H1 (cell line): ENCODE results near the gene GNB1. TPM values are rescaled to one million over a fixed set of nuclear protein-coding genes. Genes with fewer than 3 reads are reported as not detected.

ENCODE experiments used
- CTCF ChIA-PET: fragments of 300-600 bp; sonication (Branson Sonifier 250); formaldehyde crosslinking; loops from one replicate; lab custom pipeline; 2021; ENCODE audit not compliant: partially characterized antibody; lab: Charles Lee
- POLR2A ChIA-PET: fragments of 300-600 bp; sonication (Branson Sonifier 250); formaldehyde crosslinking; loops from one replicate; lab custom pipeline; 2021; ENCODE audit warnings: inconsistent platforms; ENCODE audit not compliant: partially characterized antibody; lab: Charles Lee
- DNase-seq, 2 experiments: peaks; one replicate each; pipeline versions ENCODE4 v3.0.0 to v3.0.0-alpha.2; 2010 to 2022; ENCODE audit warnings: low spot score in 2 of 2, low read depth in 1 of 2, mixed read lengths in 1 of 2
- FAIRE-seq: peaks from 2 replicates; lab custom pipeline; 2011; peaks lifted over from hg19 to GRCh38; lab: Jason Lieb, UNC
- H2AFZ ChIP-seq: 2 replicates; pipeline ENCODE4 v1.8.1; 2012; ENCODE audit warnings: low read length, inconsistent platforms
- H2AK5ac ChIP-seq: 2 replicates; pipeline ENCODE4 v1.6.1; 2013; ENCODE audit warnings: low read depth, low read length
- H2BK120ac ChIP-seq: replicated peaks from 2 replicates; pipeline ENCODE3; 2013; ENCODE audit warnings: low read depth, low read length, inconsistent platforms
- H2BK12ac ChIP-seq: 2 replicates; pipeline ENCODE4 v1.6.1; 2013; ENCODE audit warnings: low read depth, low read length
- H2BK15ac ChIP-seq: 2 replicates; pipeline ENCODE4 v1.6.1; 2013; ENCODE audit warnings: low read length
- H2BK20ac ChIP-seq: 2 replicates; pipeline ENCODE4 v1.6.1; 2013; ENCODE audit warnings: low read length
- H2BK5ac ChIP-seq: 2 replicates; pipeline ENCODE4 v1.6.1; 2013; ENCODE audit warnings: low read depth, low read length
- H3K14ac ChIP-seq: 2 replicates; pipeline ENCODE4 v1.6.1; 2013; ENCODE audit warnings: inconsistent platforms; ENCODE audit not compliant: insufficient read length
- H3K18ac ChIP-seq: 2 replicates; pipeline ENCODE4 v1.6.1; 2013; ENCODE audit warnings: low read length; ENCODE audit errors: extremely low read depth
- H3K23ac ChIP-seq: 2 replicates; pipeline ENCODE4 v1.6.1; 2013; ENCODE audit warnings: inconsistent platforms; ENCODE audit not compliant: insufficient read length
- H3K23me2 ChIP-seq: 2 replicates; pipeline ENCODE4 v1.6.1; 2013; ENCODE audit warnings: low read depth, low read length
- H3K27ac ChIP-seq: 2 replicates; pipeline ENCODE4 v1.6.1; 2011; ENCODE audit warnings: low read depth, low read length, inconsistent platforms
- H3K27me3 ChIP-seq, 4 experiments: replicated peaks in 1 of 4; 1 replicate in 1 of 4; 2 replicates in 3 of 4; pipeline versions ENCODE4 v1.6.1 to v1.8.1; 2011 to 2013; ENCODE audit warnings: low read length in 3 of 4, mild to moderate bottlenecking in 3 of 4, inconsistent platforms in 2 of 4, mixed read lengths in 2 of 4, moderate library complexity in 1 of 4; ENCODE audit not compliant: control insufficient read depth in 3 of 4, insufficient read depth in 3 of 4; ENCODE audit errors: extremely low read depth in 1 of 4
- H3K36me3 ChIP-seq, 4 experiments: 2 replicates each; pipeline versions ENCODE4 v1.6.1 to v1.8.1; 2011 to 2013; ENCODE audit warnings: mild to moderate bottlenecking in 4 of 4, low read length in 3 of 4, moderate library complexity in 2 of 4, control low read depth in 1 of 4, inconsistent platforms in 1 of 4; ENCODE audit not compliant: insufficient read depth in 4 of 4, control insufficient read depth in 2 of 4
- H3K4ac ChIP-seq: replicated peaks from 2 replicates; pipeline ENCODE3; 2013; ENCODE audit warnings: low read length, low read depth, mixed read lengths, inconsistent platforms; ENCODE audit not compliant: insufficient read length
- H3K4me1 ChIP-seq, 4 experiments: replicated peaks in 1 of 4; 1 replicate in 1 of 4; 2 replicates in 3 of 4; pipeline versions ENCODE4 v1.6.1 to v1.8.1; 2011 to 2013; ENCODE audit warnings: low read length in 3 of 4, inconsistent platforms in 2 of 4, mixed read lengths in 1 of 4; ENCODE audit not compliant: insufficient read depth in 4 of 4, control insufficient read depth in 3 of 4
- H3K4me2 ChIP-seq, 2 experiments: 2 replicates each; pipeline versions ENCODE4 v1.6.1 to v1.8.1; 2011 to 2013; ENCODE audit warnings: low read depth in 2 of 2, low read length in 2 of 2, control low read depth in 1 of 2, inconsistent platforms in 1 of 2, mild to moderate bottlenecking in 1 of 2; ENCODE audit not compliant: insufficient read depth in 1 of 2
- H3K4me3 ChIP-seq, 4 experiments: fragments of 200-600, 300-600 bp in 1 of 4; sonication (generic), shearing (Covaris generic), sonication (Bioruptor Twin) in 1 of 4; 2 replicates each; pipeline versions ENCODE4 v1.5.1 to v1.8.1; 2011 to 2016; ENCODE audit warnings: low read length in 4 of 4, low read depth in 3 of 4, control low read depth in 2 of 4, inconsistent platforms in 2 of 4, mild to moderate bottlenecking in 2 of 4, mixed read lengths in 1 of 4, moderate library complexity in 1 of 4; ENCODE audit not compliant: insufficient read depth in 2 of 4; ENCODE audit errors: extremely low read depth in 1 of 4
- H3K56ac ChIP-seq: replicated peaks from 2 replicates; pipeline ENCODE3; 2013; ENCODE audit warnings: low read depth, mild to moderate bottlenecking, mixed read lengths, low read length, inconsistent platforms; ENCODE audit not compliant: insufficient read length
- H3K79me1 ChIP-seq: 2 replicates; pipeline ENCODE4 v1.6.1; 2013; ENCODE audit warnings: low read depth, low read length, control low read depth
- H3K79me2 ChIP-seq, 2 experiments: 2 replicates each; pipeline versions ENCODE4 v1.6.1 to v1.8.1; 2012 to 2013; ENCODE audit warnings: low read length in 2 of 2, mild to moderate bottlenecking in 2 of 2, inconsistent platforms in 1 of 2; ENCODE audit not compliant: insufficient read depth in 2 of 2, control insufficient read depth in 1 of 2
- H3K9ac ChIP-seq, 4 experiments: replicated peaks in 1 of 4; 1 replicate in 1 of 4; 2 replicates in 3 of 4; pipeline versions ENCODE4 v1.6.1 to v1.8.1; 2011 to 2013; ENCODE audit warnings: low read depth in 3 of 4, low read length in 3 of 4, control low read depth in 2 of 4, mild to moderate bottlenecking in 2 of 4, moderate library complexity in 2 of 4, inconsistent platforms in 1 of 4; ENCODE audit errors: extremely low read depth in 1 of 4
- H3K9me3 ChIP-seq, 2 experiments: 2 replicates each; pipeline versions ENCODE4 v1.6.1 to v1.8.1; 2012 to 2013; ENCODE audit warnings: mild to moderate bottlenecking in 2 of 2, moderate library complexity in 2 of 2, control low read depth in 1 of 2, inconsistent platforms in 1 of 2, low read depth in 1 of 2, low read length in 1 of 2, mixed read lengths in 1 of 2; ENCODE audit not compliant: insufficient read depth in 2 of 2
- H4K20me1 ChIP-seq, 2 experiments: replicated peaks in 1 of 2; 2 replicates each; pipeline versions ENCODE3 to v1.8.1; 2011 to 2013; ENCODE audit warnings: inconsistent platforms in 2 of 2, low read length in 2 of 2, mild to moderate bottlenecking in 1 of 2; ENCODE audit not compliant: insufficient read depth in 2 of 2, control insufficient read depth in 1 of 2
- H4K5ac ChIP-seq: 2 replicates; pipeline ENCODE4 v1.6.1; 2013; ENCODE audit warnings: low read length, low read depth, mixed read lengths, inconsistent platforms; ENCODE audit not compliant: insufficient read length
- H4K8ac ChIP-seq: 2 replicates; pipeline ENCODE4 v1.8.0; 2013; ENCODE audit warnings: mild to moderate bottlenecking, moderate library complexity, low read length, inconsistent platforms; ENCODE audit not compliant: insufficient read depth; ENCODE audit errors: extremely low read depth
- H4K91ac ChIP-seq: replicated peaks from 2 replicates; pipeline ENCODE3; 2013; ENCODE audit warnings: low read length, mixed read lengths, inconsistent platforms; ENCODE audit not compliant: insufficient read length
- CEBPB ChIP-seq: IDR thresholded peaks from 2 replicates; pipeline ENCODE4 v1.6.1; 2012; ENCODE audit warnings: low read depth, low read length
- CHD1 ChIP-seq: IDR thresholded peaks from 2 replicates; pipeline ENCODE4 v1.6.1; 2012; ENCODE audit warnings: low read depth, low read length, improper control_type of control experiment
- CREB1 ChIP-seq: IDR thresholded peaks from 2 replicates; pipeline ENCODE4 v1.6.1; 2012; ENCODE audit warnings: inconsistent platforms
- CTBP2 ChIP-seq: IDR thresholded peaks from 2 replicates; pipeline ENCODE4 v1.7.0; 2011; ENCODE audit warnings: borderline replicate concordance, mild to moderate bottlenecking, moderate library complexity, mixed read lengths, low read length; ENCODE audit not compliant: insufficient read depth, insufficient read length
- E2F6 ChIP-seq: IDR thresholded peaks from 2 replicates; pipeline ENCODE4 v1.6.1; 2012; ENCODE audit warnings: inconsistent platforms
- JUND ChIP-seq: IDR thresholded peaks from 2 replicates; pipeline ENCODE4 v1.6.1; 2011; ENCODE audit warnings: mild to moderate bottlenecking, improper control_type of control experiment, low read length
- KDM4A ChIP-seq: IDR thresholded peaks from one replicate; pipeline ENCODE4 v1.7.1; 2012; ENCODE audit warnings: low read depth, mild to moderate bottlenecking, moderate library complexity, low read length, inconsistent platforms; ENCODE audit not compliant: severe bottlenecking
- RNF2 ChIP-seq: fragments of 200-900, 300-1000 bp; sonication (generic); IDR thresholded peaks from 2 replicates; pipeline ENCODE4 v1.7.1; 2016; ENCODE audit warnings: borderline replicate concordance, low read depth, mild to moderate bottlenecking, antibody characterized with exemption, low read length; ENCODE audit not compliant: poor library complexity, severe bottlenecking; ENCODE audit errors: missing control alignments
- SIX5 ChIP-seq: IDR thresholded peaks from 2 replicates; pipeline ENCODE4 v1.6.1; 2011; ENCODE audit warnings: mild to moderate bottlenecking, low read depth, low read length
- SP1 ChIP-seq: IDR thresholded peaks from 2 replicates; pipeline ENCODE4 v1.6.1; 2011; ENCODE audit warnings: low read depth, low read length
- SP2 ChIP-seq: IDR thresholded peaks from 2 replicates; pipeline ENCODE4 v1.6.1; 2012; ENCODE audit warnings: mild to moderate bottlenecking, low read length, inconsistent platforms
- SUZ12 ChIP-seq: fragments of 200-600 bp; sonication (generic); IDR thresholded peaks from 2 replicates; pipeline ENCODE4 v1.6.1; 2012; ENCODE audit warnings: mild to moderate bottlenecking, inconsistent platforms, low read length, moderate library complexity, mixed read lengths
- TBP ChIP-seq: IDR thresholded peaks from 2 replicates; pipeline ENCODE4 v1.6.1; 2011; ENCODE audit warnings: low read depth, low read length, improper control_type of control experiment
- YY1 ChIP-seq: IDR thresholded peaks from 2 replicates; pipeline ENCODE4 v1.6.1; 2011; ENCODE audit warnings: low read depth, mild to moderate bottlenecking, low read length
- WGBS, 2 experiments: shearing (Covaris generic) in 1 of 2; methylation state at CpG; one replicate each; pipeline versions ENCODE4 v1.1.6 to v1.1.7; 2013 to 2015; ENCODE audit warnings: low lambda C conversion rate in 2 of 2, mixed read lengths in 2 of 2, inconsistent platforms in 1 of 2, low coverage in 1 of 2, missing lambda C conversion rate in 1 of 2; ENCODE audit not compliant: insufficient replicate concordance in 2 of 2, insufficient coverage in 1 of 2, insufficient read length in 1 of 2; ENCODE audit errors: extremely low coverage in 1 of 2, missing lambda C conversion rate in 1 of 2; 5-methylcytosine and 5-hydroxymethylcytosine counted together
- polyA plus RNA-seq, 7 experiments: library from polyadenylated mRNA; depleted of rRNA in 3 of 7; stranded (reverse) in 5 of 7; unstranded in 2 of 7; fragments of >200 nt in 5 of 7; fragments of 200-250 nt in 2 of 7; gene quantifications; 1 replicate in 5 of 7; 2 replicates in 1 of 7; 4 replicates in 1 of 7; pipeline versions ENCODE4 v1.2.1 to v1.2.3, GENCODE V29; 2011 to 2013; ENCODE audit warnings: missing spikeins in 2 of 7, mixed read lengths in 2 of 7
- total RNA-seq: library from RNA; stranded (reverse); fragmentation: NEBNext Ultra II Directional; extraction: Animal tissue kit (Norgen Biotek cat#: 25700); gene quantifications from 2 replicates; pipeline ENCODE4 v1.2.1, GENCODE V29; 2021

The GNB1 gene
- total and polyA plus RNA-seq, 2 of the 8 experiments (the other 6 are each of a cell fraction or from before 2014, with no cell fraction given) = 343 to 382 TPM

GRCh38 chr1:1937061-1937460 lies 46.2 kb upstream of the GNB1 start:
- H3K4me1 ChIP-seq = no peaks in the 10 kb centered on the region
- no peaks in the 10 kb centered on the region for H3K36me3 ChIP-seq
- ChIA-PET POLR2A (no interaction called here), CTCF (interaction anchor here (1.1 kb wide), 1 partner anchor 36 kb away, joined by 3 read pairs; no protein-coding TSS in a partner anchor)
- H4K20me1 ChIP-seq = peaks cover 0 to 2% of the 10 kb centered on the region in 2 experiments
- no peaks in the 10 kb centered on the region for H3K79me2 ChIP-seq
- H3K4me2 ChIP-seq = no peak overlapping the region
- no peak overlapping the region for H2BK15ac ChIP-seq
- H3K4me3 ChIP-seq = no peak overlapping the region
- H3K27ac ChIP-seq = no peak overlapping the region
- no peak overlapping the region for H3K4ac ChIP-seq
- DNase-seq = no peak
- no peak overlapping the region for H2BK5ac ChIP-seq
- no peak overlapping the region for H3K56ac ChIP-seq
- no peak overlapping the region for H2BK120ac ChIP-seq
- H3K23me2 ChIP-seq = peaks cover 5% of the 10 kb centered on the region; the same call in 1 of the 2 replicates
- H4K5ac ChIP-seq = no peak overlapping the region
- no peak overlapping the region for H3K9ac ChIP-seq
- WGBS, 2 experiments = 91 to 100% methylated on average over 1 to 15 of the region's 15 CpGs
- no peak overlapping the region for H3K18ac ChIP-seq
- peaks cover 0 to 16% of the 10 kb centered on the region in 2 experiments; a peak in 2 of 4 replicates for H3K9me3 ChIP-seq
- H3K27me3 ChIP-seq = no peaks in the 10 kb centered on the region
- FAIRE-seq = no peak
- H3K23ac ChIP-seq = no peak overlapping the region
- no peak overlapping the region for H2BK20ac ChIP-seq
- no peak overlapping the region for H3K14ac ChIP-seq
- H2AK5ac ChIP-seq = peak overlapping the region; percentile 53; the same call in 1 of the 2 replicates
- no peak overlapping the region for H4K91ac ChIP-seq
- no peaks in the 10 kb centered on the region for H3K79me1 ChIP-seq
- no peak overlapping the region for H4K8ac ChIP-seq
- 0 out of 2 replicates have a peak overlapping the region, but pooled peaks have one; percentile 59 for H2AFZ ChIP-seq
- no peak overlapping the region for H2BK12ac ChIP-seq
- TF ChIP-seq CTBP2 (no peak), SP1 (no peak), E2F6 (no peak), JUND (no peak), CEBPB (no peak), SIX5 (no peak), RNF2 (no peak), SP2 (no peak), YY1 (no peak), CREB1 (no peak), CHD1 (no peak), TBP (no peak), KDM4A (no peak), SUZ12 (no peak)
